GM19025 (cell line): ENCODE data around the gene CNGB1.
"Not testable (repeated sequence)": the region's sequence is repeated elsewhere in the genome, so short reads cannot be mapped to it uniquely, and the experiment has no call there.

Source experiments
- ATAC-seq: cut with Tn5 transposase; IDR thresholded peaks from one replicate; pipeline ENCODE4 v1.9.1; 2021; ENCODE audit warnings: mild to moderate bottlenecking, low read depth, moderate library complexity; ENCODE audit not compliant: unreplicated experiment

The CNGB1 gene

DNA sequence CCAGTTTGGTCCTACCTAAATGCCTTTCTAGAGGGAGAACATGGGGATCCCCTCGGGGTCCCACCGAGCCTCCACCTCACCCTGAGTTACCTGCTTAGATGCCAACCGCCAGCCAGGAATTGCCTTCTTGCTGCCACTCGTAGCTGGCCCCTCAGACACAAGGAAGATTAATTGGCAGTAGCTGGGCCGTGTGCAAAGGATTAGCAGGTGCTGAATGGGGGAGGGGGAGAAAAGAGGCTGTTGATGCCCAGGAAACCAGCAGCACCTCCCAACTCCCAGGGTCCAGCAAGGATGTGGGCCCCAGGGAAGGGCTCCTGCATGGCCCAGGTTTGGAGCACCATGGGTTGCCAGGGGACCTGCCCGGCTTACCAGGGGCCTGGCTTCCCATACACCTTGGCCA lies at the start of gene CNGB1:
CNGB1 (minus strand) TSS at position 159 of the 400 bp plus-strand sequence. CDS start 3,842 bp downstream, outside the sequence.
- no peak for ATAC-seq

DNA sequence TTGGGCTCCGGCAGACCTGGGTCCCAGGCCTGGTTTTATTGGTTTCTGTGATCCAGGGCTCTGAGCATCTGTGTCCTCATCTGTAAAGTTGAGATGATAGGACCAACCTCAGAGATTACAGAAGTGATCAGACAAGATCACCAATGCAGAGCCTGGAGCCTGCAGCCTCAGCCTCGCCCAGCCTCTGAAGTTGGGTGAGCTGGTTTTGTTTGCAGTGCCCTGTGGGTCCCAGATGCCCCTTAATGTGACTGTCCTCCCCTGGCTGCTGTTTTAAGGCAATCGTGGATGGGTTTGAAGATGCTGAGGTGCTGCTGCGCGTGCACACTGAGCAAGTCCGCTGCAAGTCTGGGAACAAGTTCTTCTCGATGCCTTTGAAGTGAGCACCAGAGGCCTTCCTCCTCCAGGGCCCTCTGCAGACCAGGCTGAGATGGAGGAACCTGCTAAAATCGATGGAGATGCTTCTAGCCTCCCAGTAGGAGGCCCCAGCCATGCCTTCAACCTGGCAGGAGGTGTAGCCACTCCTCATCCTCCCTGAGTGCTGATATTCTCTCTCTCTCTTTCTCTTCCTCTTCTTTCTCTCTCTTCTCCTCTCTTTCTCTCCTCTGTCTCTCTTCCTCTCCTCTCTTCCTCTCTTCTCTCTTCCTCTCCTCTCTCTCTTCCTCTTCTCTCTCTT lies 49.1 kb upstream of the CNGB1 start:
- no peak for ATAC-seq

DNA sequence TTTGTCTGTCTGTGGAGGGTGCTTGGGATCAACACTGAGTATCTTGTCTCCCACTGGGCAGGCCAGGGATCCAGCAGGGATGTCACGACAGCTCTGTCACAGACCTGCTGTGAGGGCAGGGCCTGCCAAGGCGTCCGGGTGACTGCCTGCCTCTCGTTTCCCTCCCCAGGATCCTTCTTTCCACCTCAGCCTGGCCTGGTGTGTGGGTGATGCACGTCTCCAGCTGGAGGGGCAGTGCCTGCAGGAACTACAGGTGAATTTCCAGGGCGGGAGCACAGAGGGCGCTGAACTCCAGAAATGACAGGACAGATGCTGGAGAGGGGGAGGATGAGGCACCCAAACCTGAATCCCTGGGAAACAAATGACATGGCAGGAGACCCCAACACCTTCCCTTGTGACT lies 47.9 kb upstream of the CNGB1 start:
- ATAC-seq, result no peak

DNA sequence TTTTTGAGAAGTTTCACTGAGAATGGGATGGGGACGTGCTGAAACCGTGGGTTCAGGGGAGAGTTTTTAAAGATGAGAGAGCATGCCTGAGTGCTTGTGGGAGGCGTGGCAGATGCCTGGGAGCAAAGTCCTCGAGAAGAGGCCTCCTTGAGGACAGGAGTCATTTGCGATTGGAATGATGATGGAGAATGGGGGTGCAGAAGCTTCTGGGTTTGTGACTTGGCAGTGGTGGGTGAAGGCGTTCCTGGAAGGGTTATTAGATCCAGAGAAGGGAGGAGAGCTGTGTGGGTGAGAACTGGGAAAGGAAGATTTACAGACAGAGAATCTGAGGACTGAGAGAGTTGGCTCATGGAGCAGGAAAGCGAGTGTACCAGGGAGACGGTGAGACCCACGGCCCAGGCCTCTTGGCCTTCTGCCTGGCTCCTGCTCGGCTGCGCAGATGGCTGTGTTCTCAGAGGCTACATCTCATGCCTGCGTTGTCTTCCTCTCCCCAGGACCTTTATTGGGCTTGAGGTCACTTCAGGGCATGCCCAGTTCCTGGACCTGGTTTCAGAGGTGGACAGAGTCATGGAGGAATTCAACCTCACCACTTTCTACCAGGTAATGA lies 46.0 kb upstream of the CNGB1 start:
- no peak for ATAC-seq

DNA sequence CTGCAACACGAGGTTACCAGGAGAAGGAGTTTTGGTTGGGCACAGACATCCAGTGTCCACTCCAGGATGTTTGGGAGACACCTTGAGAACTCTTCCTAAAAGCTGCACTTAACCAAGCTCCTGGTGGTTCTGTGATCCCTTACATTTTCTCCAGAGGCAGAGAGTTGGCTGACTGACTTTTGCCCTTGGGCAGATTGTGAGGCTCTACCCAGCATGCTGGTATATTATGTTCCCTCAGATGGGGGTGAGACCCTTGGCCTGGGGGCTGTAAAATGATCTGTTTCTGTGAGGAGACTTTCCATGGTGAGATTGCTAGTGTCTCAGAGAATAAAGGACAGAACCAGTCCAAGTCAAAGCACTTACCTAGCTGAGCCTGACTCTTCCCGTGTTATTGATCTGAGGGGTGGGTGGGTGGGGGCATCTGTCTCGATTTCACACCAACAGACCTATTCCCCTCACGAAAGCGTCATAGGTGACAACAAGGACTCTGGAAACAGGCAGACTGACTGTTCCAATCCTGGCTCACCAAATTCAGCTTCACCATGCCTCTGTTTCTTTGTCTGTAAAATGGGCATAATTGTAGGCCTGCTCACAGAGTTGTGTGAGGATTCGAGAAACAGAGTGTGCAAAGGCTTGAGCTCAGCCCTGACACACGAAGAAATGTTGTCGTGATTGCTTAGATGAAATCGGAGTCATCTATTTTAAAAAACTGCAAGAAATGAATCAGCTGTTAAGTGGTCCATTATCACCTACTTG lies 42.5 kb upstream of the CNGB1 start:
- ATAC-seq, result no peak

DNA sequence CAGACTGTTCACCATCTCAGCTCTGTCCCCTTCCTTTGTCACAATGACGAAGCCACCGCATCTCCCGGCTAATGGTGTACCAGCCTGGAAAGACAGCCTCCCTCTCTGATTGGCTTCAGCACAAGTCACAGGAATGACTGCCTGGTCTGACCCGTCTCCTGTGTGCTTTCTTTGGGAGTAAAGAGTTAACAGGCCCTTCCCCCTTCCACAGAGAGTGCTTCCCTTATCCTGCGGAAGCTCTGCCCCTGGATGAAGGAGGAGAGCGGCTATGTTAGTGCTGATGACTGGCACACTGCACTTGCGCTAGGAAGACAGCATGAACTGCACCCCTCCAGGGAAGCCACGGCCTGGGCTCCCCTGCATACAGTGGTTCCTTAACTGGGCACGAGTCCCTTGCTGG lies 41.6 kb upstream of the CNGB1 start:
- no peak for ATAC-seq

DNA sequence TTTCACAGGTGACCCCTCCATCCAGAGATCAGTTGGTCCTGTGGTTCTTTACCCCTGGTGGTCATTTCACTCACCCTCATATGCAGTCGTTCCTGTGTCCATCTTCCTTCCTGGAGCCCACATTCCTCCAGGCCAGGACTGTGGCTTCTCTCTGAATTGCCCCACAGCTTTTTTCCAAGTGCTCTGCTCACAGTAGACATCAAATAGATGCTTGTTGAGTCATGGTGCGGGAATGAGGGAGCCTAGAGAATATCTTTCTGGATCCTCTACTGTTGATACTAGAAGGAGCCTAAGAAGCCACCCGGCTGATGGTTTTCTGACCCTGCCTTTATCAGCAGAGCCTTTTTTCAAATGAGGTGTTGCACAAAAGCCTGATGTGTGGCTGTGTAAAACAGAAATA lies 40.7 kb upstream of the CNGB1 start:
- no peak for ATAC-seq

DNA sequence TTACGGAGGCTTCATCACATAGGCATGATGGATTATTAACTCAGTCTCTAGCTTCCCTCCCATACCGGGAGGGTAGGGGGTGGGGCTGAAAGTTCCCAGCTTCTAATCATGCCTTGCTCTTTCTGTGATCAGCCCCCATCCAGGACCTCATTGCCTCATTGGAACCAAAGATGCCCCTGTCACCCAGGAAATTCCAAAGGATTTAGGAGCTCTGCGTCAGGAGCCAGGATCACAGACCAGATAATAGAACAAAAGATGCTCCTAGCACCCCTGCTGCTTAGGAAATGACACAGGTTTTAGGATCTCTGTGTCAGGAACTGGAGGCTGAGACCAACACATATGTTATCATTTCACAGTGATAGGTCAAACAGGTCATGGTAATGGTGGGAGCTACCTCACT lies 40.0 kb upstream of the CNGB1 start:
- ATAC-seq, result no peak

DNA sequence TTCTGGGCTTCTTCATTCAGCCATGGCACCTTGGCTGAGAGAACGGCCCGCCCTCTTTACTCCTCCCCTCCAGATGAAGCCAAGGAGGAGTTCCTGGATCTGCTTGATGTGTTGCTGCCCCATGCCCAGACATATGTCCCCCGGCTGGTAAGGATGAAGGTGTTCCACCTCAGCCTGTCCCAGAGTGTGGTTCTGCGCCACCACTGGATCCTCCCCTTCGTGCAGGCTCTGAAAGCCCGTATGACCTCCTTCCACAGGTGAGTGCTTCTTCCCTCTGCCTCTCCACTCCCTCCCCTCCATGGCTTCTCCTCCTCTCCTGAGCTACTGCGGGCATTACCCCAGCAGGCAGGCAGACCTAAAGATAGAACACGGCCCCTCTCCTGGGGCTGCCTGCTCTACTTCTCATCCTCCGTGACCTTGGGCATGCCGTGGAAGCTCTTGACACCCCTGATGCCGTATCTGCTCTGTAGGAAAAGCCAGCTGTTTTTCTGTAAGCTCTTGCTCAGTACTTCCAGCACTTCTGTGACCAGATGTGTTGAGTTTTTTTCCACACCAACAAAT lies 39.0 kb upstream of the CNGB1 start:
- no peak for ATAC-seq

DNA sequence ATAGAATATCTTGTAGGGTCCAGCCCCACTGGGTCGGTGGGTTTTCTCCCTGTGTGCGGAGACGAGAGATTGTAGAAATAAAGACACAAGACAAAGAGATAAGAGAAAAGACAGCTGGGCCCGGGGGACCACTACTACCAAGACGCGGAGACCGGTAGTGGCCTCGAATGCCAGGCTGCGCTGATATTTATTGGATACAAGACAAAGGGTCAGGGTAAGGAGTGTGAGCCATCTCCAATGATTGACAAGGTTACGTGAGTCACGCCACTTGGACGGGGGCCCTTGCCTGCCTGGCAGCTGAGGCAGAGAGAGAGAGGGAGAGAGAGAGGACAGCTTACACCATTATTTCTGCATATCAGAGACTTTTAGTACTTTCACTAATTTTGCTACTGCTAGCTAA lies 33.8 kb upstream of the CNGB1 start:
- ATAC-seq, result not testable (repeated sequence)

DNA sequence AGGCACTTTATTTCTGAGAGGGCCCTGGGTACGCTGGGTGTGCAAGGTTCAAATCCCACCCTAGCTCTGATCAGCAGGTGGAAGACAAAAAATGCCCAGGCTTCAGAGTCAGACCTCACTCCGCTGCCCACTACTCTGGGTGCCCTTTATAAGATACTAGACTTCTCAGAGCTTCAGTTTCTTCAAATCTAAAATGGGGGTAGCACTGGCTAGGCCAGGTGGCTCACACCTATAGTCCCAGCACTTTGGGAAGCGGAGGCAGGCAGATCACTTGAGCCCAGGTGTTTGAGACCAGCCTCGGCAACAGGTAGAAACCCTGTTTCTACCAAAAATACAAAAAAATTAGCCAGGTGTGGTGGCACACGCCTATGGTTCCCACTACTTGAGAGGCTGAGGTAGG lies 32.0 kb upstream of the CNGB1 start:
- no peak for ATAC-seq

DNA sequence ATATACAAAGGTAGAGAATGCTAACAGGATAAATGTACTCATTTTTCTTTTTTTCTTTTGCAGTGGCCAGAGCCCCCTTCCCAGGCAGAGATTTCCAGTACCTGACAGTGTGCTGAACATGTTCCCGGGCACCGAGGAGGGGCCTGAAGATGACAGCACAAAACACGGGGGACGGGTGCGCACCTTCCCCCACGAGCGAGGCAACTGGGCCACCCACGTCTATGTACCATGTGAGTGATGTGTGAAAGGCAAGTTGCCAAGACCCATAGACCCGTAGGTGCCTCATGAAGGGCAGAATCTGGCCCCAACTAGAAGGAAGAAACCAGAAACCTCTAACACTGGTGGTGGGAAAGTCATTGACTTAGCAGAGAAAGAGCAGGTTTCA lies 31.5 kb upstream of the CNGB1 start:
- no peak for ATAC-seq

DNA sequence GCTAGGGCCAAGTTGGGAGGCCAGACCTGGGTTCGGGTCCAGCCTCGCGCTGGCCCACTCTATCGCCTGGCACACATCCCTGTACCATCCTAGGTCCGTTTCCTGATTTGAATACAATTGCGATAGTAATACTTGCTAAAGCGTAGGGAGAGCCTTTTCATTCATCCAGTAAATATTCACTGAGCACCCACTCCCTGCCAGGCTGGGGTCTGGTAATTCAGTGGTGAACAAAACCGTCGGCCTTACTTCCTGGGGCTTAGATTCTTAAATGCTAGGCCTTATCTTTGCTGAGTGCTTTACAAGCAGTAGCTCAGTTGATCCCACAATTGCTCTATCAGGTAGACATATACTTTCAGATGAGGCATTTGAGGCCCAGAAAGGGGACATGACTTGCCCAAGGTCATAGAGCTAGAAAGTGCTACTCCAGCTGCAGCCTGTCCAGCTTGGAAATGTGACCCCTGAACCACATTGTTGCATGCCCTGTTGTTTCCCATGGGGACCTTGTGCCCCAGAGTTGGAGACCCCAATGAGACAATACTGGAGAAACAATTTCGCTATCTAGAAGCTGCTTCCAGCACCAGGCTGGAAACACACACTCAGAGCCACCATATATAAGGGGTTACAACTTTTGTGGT lies 31.0 kb upstream of the CNGB1 start:
- ATAC-seq, result no peak

DNA sequence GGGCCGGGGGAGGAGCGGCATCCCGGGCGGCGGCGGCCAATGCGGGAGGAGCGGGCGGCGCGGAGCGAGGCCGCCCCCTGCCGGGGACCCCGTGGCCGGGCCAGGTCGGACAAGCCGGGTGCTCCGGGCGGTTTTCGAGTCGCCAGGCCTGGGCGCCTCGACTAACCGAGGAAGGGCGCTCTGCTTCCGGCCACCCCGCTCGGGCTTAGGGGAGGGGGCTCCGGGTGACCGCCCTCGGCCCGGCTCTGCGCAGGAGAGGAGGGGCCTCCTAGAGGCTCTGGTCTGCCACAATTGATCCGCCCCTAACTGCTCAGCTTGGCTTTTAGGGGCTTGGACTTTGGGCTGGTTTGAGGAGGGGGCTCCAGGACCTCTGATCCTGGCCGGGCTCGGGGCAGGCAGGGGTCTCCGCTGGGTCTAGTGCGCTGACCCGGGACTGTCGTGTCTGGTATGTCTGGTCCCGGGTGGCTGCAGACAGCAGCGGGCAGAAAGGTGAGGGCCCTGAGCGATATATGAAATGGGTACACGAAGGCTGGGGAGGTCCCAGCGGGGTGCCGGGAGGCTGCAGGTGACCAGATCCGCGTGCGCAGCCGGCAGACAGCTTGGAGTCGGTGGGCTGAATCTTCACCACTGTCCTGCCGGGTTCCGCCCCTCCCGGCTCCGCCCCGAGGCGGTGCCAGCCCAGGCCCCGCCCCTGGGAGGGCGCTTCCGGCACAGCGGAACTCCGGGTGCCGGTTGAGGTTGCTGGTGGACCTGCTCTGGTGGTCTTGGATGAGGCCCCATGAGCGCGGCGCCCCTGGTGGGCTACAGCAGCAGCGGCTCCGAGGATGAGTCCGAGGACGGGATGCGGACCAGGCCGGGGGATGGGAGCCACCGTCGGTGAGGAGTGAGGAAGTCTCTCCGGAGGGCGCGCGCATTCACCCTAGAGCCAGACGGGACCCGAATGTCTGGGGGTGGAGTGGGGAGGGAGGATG lies 30.1 kb upstream of the CNGB1 start, which contains the start of gene USB1:
USB1 (plus strand) TSS at position 702 of the 971 bp plus-strand sequence; CDS start at position 779, 77 bp downstream.
- ATAC-seq, result peak; percentile 74

DNA sequence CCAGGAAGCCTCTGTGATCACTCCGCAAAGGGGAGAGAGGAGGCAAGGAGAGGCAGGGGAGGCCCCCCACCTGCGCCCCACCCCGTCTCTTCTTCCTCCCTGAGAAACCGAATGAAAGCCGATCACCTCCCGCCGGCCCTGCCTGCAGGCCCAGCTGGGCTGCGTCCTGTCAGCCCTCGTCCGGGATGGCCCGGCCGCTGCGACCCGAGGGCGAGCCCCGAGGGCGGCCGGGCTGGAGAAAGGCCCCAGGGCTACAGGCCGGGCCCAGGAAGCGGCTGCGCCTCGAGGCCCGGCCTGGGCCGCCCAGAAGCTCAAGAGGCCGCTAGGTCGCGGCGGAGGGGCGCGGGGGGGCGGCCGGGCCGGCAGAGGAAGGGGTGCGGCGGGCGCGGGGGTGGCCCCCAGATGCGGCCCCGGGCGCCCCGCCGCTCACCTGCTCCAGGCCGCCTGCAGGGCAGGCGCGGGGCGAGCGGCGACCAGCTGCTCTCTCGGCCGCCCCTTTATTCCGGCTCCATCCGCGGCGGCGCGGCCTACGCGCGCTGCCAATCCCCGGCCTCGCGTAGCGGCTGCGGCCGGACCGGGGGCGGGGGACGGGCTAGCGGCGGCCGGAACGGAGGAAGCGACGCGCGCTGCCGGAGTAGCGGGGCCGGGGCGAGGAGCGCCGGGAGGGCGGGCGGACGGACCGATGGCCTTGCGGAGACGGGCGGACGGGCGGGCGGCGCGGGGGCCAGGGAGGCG lies 29.2 kb upstream of the CNGB1 start, which contains the start of gene ZNF319:
ZNF319 (minus strand) TSS at position 702 of the 735 bp plus-strand sequence. CDS start 2,407 bp downstream, outside the sequence.
- peak; percentile 23 for ATAC-seq

DNA sequence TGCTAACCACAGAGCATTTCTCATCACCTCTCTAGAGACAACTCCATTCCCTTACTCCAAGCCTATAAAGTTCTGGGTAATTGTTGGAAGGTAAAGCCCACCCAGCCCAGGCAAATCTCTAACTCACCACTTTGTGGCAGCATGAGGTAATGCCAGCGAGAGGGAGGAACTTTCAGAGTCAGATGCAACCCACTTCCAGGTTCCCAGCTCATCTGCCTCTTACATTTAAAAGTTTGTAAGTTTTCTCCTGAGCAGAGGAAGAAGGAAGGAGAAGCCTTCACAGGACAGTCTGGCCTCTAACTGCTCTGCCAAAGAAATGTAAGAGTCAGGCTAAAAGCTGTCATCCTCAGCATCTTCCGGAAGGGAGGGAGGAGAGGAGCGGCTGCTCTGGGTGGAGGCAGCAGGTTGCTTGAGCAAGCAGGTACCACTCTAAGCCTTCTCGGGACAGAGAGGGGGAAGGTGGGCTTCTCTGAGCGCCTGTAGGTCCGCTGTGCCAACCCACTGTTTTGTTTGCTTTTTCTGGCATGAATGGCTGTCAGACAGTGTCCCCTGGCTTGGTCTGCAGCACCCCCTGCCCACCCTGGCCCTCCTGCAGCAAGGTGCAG lies 28.5 kb upstream of the CNGB1 start:
- no peak for ATAC-seq

DNA sequence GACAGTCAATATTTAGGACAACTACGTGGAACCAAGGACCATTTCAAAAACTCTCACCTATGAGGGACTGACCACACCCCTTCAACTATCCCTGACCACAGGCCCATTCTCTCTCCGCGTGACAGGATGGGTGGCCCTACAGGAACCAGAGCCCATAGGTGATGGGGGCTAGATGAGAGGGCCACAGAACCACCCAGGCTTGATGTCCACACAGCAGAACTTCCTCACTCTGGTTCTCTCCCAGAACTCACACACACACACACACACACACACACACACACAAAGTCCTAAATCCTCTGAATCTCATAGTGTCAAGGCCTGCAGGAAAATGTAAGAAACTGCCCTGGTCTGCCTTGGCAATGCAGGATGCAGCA lies 28.1 kb upstream of the CNGB1 start:
- no peak for ATAC-seq

DNA sequence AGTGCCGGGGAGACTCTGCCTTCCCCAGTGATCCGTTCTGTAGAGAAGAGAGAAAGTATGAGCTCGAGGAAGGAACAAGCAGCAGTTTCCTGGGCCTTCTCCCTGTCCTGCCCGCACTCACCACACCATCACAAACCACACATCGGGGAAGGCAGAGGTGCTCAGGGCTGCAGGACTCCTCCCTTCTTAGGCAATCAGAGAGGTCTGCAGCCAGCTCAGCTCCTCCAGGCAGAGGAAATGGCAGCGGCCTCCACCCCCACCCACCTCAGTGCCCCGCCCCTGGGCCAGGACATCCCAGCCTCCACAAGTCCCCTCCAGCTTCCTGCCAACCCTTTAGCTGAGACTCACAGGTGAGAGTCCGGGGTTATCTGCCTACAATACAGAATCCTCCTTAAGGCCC lies 27.6 kb upstream of the CNGB1 start:
- no peak for ATAC-seq
